HG03342 (cell line): ENCODE data around the gene SGIP1.

Source experiments
- ATAC-seq: cut with Tn5 transposase; IDR thresholded peaks from one replicate; pipeline ENCODE4 v1.9.1; 2021; ENCODE audit warnings: mild to moderate bottlenecking, moderate library complexity; ENCODE audit not compliant: unreplicated experiment

Gene SGIP1

GRCh38 chr1:66599899-66600737 is 66.2 kb downstream of the SGIP1 start:
- no peak for ATAC-seq

DNA sequence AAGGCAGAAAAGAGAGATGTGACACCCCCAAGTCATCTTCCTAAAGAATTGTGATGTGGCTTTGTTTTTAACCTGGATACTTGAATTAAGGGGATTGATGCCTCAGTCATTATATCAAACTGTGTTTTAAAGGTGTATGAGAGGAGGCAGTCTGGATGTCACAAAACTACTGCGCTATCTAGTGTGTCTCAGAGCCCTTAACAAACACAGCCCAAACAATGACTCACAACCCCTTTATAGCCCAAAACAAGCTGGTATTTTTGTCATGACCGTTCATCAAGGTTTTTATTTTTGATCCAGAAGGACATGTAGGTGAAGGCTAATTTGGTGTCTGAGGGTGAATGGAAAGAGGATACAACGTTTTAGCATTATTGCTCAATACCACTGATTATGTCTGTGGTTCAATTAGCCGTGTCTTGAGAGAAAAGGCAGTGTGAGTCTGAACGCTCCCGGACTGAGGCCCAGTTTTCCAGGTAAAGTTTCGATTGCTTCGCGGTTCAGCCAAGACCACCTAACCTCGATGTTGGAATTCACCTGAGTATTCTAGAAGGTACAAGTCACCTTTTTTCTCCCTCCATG is 71.6 kb downstream of the SGIP1 start:
- ATAC-seq = no peak

DNA sequence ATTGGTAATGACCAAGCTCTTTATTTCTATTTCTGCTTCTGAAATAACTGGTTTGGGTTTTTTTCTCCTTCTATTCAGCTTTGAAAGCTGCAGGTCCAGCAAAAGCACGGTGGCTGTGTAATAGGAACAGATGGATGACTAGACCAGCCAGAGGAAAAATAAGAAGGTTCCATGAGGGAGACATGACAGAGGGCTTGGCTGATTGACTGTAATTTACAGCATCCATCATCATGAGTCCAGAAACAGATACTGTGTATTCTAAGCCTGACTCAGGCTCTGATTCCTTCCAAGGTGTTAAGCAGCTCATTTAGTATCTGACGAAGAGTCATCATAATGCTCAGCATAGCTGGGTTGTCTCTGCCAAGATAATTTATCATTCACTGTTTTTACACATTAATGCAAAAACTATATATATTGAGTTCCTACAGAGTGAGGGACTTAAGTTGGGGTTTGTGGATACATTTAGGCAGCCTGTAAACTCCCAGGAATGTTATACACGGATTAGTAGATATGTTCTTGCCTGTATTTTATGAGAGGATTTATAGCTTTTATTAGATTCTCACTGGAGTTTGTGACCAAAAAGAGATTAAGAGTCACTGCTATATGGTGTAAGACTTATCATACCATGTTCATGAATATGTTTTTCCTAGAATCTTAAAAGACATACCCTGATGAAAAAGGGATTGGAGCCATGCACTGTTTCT is 72.6 kb downstream of the SGIP1 start:
- ATAC-seq = no peak

DNA sequence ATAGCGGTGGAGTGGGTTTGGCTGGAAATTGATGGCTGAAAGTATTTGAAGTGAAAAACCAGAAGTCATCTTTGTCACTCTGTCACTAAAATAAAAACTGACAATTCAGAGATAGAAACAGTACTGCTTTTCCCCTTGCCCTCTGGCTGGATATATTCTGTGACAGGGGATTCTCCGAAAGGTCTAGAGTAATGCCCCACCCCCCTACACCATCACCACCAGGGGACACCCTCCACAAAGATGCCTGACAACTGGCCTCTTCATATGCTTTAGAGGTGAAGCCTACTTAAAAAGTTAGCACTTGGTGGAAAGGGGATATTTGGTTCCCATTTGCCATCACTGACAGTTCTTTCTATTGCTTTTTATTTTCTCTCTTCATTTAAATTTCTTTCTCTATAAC is 73.5 kb downstream of the SGIP1 start:
- no peak for ATAC-seq

DNA sequence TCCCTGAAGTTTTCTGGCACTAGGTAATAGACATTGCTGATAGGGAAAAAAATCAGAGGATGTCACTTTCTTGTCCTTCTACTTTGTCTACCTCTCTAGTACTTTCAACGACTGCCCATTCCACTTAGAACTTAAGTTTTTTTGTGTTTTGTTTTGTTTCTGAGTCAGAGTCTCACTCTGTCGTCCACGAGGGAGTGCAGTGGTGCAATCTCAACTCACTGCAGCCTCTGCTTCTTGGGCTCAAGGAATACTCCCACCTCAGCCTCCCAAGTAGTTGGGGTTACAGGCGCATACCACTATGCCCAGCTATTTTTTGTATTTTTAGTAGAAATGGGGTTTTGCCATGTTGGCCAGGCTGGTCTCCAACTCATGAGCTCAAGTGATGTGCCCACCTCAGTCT is 79.2 kb downstream of the SGIP1 start:
- ATAC-seq = no peak

DNA sequence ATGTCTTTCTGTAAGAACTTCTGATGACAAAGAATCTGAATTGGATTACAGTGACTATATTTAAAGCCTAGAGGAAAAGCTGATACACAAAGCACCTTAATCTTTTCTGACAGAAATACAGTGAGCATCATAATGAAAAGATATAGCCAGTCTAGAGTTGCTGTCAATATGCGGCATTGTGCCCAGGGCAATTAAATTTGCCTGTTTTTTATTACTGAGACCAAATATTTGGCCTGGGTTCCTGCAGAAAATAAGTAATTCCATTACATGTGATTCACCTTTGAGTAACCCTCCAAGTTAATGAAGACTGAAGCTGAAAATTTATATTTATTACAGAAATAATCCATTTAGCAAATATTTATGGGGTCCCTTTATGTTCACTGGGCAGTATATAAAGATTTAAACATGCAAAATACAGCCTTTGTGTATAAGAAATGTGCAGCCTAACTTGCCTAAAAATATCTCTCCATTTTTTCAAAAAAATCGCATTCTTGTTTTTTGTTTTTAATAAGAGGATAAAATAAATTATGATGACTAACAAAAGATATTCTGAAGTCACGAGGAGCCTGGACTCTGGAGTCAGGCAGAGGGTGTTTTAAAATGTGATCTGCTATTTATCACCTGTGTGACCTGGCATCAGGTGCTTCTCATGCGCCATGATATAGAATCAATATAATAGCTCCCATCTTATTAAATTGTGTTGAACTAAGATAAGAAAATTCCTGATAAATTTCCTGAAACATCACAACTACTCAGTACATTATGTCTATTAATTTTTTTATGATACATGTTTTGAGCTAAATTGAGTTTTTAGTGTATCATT is 83.6 kb downstream of the SGIP1 start:
- ATAC-seq = no peak

- no peak for ATAC-seq
These were observed 84.4 kb downstream of the SGIP1 start for GRCh38 chr1:66618390-66618789.

DNA sequence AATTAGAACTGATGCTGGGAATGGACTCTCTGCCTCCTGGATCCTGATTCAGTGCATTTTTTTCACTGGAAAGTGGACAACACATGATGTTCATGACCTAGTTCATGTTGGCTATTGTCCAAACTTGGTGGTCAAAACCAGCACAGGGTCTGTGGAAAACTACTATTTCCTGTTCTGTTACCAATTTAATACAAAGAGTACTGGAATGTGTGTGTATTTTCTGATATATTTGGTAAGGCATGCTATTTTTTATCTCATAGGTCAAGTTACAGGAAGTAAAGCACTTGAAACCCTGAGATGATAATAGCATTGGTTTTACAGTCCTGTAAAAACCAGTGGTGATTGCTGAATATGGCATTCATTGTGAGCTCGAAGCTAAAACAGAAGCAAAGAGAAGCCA is 89.9 kb downstream of the SGIP1 start:
- no peak for ATAC-seq

DNA sequence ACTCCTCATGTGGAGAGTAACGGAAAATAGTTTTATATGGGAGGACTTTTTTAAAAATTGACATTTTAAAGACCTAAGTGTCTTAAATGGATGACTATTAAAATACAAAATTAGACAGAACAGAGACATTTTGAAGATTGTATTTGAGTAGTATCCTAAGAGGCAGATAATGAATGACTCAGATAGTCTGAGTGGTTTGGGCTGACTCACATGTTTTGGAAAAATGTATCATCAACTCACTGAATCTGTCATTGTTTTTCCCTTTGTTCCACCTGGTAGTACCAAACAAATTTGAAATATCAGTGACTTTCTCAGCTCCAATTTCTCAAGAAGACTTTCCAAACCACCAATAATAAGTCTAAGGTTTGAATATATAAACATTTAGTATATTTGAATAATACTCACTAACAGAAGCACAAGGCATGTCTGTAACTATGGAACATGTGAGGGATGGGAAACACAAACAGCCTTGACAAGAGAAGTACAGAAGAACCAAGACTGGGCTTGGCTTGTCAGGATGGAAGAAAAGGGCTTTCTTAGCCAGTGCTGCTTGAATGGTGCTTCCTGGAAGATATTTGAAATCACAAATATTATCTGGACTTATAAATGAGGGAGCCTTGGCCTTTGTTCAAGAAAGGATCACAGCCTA is 90.6 kb downstream of the SGIP1 start:
- ATAC-seq = no peak

- no peak for ATAC-seq
These were observed 92.3 kb downstream of the SGIP1 start for GRCh38 chr1:66626261-66626660.

GRCh38 chr1:66628926-66629325 is 95.0 kb downstream of the SGIP1 start:
- ATAC-seq = no peak

DNA sequence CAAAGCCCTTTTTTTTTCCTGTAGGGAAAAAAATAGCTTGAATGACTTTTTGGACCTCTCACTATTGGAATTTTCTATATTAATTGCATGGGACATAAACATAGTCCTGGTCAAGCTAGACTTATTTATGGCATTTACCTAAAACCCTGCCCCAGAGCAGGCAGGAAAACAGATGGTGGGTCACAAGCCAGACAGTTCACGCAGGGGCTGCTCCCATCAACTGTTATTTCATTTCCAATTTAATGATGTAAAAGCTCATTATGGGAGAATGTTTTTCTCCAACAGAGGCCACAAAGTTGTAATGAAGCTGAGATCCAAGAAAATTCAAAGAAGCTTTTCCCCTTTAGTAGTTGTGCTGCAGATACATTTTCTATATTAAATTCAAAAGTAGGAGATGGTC is 99.2 kb downstream of the SGIP1 start:
- no peak for ATAC-seq

- ATAC-seq = no peak
These were observed 103.2 kb downstream of the SGIP1 start for GRCh38 chr1:66637146-66637545.

DNA sequence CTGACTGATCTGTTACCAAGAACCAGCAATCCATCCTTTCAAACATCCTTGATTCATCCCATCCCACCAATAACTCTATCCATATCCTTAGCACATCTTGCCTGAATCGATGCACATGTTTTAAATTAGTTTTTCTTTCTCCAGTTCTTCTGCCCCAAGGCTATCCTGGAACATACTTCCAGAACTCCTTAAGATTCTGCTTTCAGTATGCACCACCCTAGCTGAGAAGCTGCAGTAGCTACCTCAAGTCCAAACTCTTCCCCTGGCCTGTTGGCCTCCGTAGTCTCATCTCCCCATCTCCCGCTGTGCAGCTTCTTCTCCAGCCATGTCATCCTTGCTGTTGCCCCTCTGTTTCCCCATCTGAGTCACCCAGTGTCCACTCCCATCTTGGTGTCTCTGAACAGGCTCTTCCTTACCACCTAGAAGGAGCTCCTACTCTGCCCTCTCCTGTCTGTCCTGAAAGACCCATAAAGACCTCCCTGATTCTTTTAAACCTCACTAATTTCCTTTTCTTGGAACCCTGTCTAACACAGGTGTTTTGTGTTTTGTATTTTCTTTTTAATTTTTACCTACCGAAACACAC is 108.0 kb downstream of the SGIP1 start:
- ATAC-seq = no peak

GRCh38 chr1:66642992-66643391 is 109.0 kb downstream of the SGIP1 start:
- no peak for ATAC-seq

DNA sequence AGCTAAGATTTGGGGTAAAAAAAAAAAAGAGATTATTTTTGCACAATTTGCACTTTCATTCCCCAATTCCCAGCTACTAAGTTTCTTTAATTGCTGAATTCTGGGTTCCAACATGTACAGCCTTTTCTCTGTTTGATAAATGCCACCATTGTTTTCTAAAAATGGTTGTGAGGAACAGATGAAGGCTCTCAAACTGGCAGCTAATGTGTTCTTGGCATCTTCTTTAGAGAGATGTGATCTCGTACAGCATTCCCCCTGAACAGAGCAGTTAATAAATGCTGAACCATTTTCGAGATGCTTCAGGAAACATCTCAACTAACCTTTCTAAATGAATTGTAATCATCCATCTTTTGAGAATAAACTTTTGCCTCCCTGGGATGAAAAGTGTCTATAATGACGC is 110.4 kb downstream of the SGIP1 start:
- ATAC-seq = no peak

GRCh38 chr1:66648901-66649595 is 115.1 kb downstream of the SGIP1 start:
- peak; percentile 93 for ATAC-seq

DNA sequence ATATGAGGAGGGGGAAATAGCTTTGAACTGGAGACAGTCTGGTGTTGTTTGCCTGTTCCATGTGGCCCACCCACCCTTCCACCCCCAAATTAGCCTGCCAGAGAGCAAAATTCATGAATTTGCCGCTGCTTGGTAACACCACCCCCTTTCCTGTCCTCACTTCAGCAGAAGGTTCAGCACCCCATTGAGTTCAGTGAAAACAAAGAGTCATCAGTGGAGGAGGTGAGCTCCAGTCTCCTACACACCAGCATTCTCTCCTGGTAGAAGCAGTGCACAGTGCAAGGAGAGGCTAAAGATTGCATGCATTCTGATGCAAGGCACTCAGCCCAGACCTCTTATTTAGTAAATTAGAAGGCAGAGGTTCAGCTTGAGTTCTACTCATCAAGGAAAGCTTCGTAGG is 118.6 kb downstream of the SGIP1 start:
- ATAC-seq = no peak

- no peak for ATAC-seq
These were observed 120.7 kb downstream of the SGIP1 start for GRCh38 chr1:66654643-66655042.

DNA sequence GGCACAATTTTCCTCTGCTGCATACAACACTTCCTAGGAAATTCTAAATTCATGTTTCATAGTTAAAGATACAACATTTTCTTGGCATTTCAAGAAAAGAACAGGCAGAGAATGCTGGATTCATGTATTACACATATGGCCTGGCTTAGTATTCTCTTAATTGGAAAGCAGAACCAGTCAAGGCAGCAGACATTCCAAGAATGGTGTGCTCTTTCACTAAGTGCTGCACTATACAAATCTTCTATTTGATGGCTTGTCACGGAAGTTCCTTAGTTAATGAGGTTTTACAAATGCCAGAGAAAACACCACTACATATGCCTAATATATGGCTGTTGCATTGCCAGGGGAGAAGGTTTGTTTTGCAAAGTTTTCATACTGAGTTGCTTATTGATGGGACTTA is 137.5 kb downstream of the SGIP1 start:
- no peak for ATAC-seq
